Hematopoietic multipotent progenitor cell treated with erythropoietin and hydrocortisone succinate and interleukin-3 and kit ligand, for 8 days (in vitro differentiated cells): Measurements from ENCODE around the gene EN2.

Experiments used
- DNase-seq: peaks from one replicate; pipeline ENCODE4 v3.0.0-alpha.2; 2015

The EN2 gene

DNA sequence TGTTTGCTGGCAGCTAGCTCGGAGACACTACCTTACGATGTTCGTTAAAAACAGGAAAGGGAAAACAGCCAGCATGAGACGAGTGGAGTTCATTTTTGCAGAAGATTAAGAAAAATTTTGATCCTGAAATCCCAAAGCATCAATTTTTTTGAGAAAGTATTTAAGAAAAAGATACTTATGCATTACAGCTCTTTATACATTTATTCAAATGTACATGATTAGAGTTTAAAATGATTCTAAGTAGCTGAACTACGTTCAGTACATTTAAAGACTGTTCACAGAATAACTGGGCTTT, 53.7 kb downstream of the EN2 start:
- DNase-seq = no peak

DNA sequence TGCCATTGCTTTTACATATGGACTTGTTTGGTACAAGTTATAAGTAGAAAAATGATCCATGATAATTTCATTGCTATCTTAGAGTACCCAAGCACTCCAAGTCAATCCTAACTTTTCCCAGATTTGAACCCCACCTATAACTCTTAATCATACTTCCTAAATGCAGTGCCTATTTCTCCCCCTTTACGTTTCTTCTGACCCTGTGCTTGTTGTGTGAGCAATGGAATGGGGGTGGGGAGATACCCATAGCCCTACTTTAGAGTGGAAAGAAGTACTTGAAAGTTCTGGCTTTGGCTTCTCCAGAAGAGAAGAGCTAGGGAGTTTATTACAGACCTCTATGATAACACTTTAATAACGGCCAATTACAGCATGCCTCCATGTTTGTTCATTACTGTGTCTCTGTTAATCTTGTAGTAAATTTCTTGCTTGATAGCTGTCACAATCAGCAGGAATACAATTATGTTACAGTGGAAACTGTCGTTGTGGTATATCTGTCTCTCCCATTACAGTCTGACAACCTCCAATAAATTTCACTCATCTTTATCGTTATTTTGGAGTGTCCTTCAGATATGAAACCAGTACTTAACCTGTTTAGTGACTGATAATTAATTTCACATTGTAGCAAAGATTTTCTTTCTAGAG, 54.4 kb downstream of the EN2 start:
- no peak for DNase-seq

DNA sequence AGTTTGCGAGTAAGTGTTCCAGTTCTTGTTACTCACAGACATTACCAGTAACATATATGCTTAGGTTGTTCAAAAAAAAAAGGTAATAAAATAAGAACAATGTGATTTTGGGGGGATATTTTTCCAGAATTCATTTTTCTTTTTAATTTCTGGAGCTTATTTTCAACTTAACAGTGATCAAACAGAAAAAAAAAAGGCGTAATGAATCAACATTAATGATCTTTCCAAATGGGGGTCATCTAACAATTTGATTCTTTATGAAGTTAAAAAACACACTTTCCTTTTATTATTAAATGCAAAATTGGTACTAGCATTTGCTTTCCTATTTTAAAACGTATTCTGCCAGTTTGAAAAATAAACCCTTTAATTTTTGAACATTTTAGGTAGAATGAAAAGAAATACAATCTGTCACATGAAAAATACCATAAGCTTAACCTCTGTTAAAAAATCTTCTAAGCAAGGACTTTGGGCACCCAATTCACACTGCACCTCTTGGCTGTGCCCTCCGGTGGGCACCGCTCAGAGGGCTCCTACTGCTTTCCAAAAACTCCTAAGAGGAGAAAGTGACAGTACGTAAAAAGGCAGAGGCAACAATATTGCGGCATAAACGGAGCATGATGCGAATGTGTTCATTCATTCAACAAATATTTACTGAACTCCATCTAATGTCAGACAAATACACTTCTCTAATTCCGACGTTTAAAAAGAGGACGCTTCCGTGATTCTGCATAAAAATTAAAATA, 55.8 kb downstream of the EN2 start:
- DNase-seq = no peak

DNA sequence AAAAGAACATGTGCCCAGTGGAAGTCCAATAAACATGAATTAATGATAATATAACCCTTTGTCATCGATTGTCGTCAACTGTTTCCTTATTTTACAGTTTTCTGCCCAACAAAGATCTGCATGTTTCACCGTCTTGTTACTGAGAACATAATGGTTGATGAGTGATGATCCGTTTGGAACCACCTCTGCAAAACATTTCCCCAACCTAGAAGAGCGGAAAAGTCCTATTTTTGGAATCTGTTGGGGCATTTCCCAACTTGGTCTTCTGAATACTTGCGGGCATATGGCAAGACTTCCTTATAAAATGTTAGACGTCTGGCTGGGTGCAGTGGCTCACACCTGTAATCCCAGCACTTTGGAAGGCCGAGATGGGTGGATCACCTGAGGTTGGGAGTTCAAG, 56.4 kb downstream of the EN2 start:
- DNase-seq = no peak
